Medulla oblongata (tissue), 1 donor: Measurements from ENCODE around the gene GNL1.
"Not testable (repeated sequence)": the region's sequence is repeated elsewhere in the genome, so short reads cannot be mapped to it uniquely, and the experiment has no call there.

Experiments used
- DNase-seq: peaks from one replicate; pipeline ENCODE4 v3.0.0-alpha.2; 2015; ENCODE audit errors: extremely low spot score

GNL1 gene

DNA sequence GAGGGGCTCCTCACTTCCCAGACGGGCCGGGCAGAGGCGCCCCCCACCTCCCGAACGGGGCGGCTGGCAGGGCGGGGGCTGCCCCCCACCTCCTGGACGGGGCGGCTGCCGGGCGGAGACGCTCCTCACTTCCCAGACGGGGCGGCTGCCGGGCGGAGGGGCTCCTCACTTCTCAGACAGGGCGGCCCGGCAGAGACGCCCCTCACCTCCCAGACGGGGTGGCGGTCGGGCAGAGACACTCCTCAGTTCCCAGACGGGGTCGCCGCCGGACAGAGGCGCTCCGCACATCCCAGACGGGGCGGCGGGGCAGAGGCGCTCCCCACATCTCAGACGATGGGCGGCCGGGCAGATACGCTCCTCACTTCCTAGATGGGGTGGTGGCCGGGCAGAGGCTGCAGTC lies 57.6 kb downstream of the GNL1 start:
- not testable (repeated sequence) for DNase-seq

DNA sequence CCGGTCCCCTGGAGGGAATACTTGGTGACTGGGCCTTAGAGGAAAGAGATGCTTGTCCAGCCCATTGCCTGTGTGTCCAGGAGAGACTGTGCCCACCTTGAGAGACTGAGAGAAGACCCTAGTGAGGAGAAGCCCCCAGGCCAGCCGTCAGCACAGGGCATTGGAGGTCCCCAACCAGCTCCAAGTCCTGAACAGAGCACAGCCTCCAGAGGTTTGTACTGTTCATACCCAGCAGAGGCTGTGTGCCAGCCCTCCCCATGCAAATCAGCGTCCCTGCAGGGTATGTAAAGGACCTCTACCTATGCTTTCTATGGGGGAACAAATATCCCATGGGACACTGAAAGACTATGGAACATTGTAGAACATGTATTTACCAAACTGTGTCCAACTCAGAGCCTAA lies 58.6 kb downstream of the GNL1 start:
- no peak for DNase-seq

DNA sequence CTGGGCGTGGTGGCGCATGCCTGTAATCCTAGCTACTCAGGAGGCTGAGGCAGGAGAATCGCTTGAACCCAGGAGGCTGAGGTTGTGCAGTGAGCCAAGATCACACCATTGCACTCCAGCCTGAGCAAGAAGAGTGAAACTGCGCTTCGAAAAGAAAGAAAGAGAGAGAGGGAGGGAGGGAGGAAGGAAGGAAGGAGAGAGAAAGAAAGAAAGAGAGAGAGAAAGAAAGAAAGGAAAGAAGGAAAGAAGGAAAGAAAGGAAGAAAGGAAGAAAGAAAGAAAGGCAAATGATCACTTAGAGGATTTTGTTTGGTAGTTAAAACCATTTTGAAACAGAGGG lies 59.1 kb downstream of the GNL1 start:
- not testable (repeated sequence) for DNase-seq

DNA sequence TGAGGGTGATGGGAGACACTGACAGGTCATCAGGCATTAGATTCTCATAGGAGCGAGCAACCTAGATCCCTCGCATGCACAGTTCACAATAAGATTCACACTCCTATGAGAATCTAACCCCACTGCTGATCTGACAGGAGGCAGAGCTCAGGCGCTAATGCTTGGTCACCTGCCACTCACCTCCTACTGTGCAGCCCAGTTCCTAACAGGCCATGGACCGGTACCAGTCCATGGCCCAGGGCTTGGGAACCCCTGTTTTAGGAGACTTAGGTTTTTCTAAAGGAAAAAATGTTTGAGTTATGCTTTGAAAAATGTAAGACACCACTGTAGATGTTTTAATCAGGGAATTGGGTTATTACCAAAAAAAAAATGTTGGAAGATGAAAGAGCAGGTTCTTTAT lies 60.3 kb downstream of the GNL1 start:
- DNase-seq, result no peak

DNA sequence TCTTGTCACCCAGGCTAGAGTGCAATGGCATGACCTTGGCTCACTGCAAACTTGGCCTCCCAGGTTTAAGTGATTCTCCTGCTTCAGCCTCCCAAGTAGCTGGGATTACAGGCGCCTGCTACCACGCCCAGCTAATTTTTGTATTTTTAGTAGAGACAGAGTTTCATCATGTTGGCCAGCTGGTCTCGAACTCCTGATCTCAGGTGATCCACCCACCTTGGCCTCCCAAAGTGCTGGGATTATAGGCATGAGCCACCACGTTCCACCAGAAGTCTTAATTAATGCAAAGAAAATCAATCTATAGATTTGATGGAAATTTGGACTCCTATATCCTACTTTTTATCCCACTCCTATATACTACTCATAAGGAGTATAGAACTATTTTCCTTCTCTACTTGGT lies 61.2 kb downstream of the GNL1 start:
- not testable (repeated sequence) for DNase-seq

DNA sequence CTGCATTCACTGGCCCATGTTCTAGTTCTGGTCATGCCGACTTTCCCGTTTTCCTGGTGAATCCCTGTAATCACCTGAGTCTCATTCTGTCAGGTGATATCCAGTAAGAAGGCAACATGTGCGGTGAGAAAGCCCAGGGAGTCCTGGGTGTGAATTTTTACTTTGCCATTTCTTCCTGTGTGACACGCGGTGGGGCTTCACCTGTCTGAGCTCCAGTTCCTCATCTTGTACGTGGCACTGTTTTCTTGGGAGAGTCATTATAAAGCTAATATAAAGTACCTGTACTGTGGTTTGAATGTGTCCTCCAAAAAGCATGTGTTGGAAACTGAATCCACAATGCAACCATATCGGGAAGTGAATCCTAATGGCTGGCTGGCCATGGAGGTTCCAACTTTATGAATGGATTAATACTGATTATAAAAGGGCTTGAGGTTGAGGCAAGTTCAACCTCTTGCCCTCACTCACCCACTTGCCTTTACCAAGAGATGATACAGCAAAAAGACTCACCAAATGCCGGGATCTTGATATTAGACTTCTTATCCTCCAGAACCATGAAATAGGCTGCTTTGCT lies 61.9 kb downstream of the GNL1 start:
- no peak for DNase-seq

DNA sequence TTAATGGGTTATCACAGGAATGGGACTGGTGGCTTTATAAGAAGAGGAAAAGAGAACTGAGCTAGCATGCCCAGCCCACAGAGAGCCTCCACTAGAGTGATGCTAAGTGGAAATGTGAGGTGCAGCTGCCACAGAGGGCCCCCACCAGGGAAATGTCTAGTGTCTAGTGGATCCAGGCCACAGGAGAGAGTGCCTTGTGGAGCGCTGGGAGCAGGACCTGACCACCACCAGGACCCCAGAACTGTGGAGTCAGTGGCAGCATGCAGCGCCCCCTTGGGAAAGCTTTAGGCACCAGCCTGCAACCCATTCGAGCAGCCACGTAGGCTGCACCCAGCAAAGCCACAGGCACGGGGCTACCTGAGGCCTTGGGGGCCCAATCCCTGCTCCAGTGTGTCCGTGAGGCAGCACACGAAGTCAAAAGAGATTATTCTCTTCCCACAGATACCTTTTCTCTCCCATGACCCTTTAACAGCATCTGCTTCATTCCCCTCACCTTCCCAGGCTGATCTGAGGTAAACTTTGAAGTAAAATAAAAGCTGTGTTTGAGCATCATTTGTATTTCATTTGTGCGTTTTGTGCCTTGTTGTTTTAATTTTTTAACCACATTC lies 62.5 kb downstream of the GNL1 start:
- no peak for DNase-seq

DNA sequence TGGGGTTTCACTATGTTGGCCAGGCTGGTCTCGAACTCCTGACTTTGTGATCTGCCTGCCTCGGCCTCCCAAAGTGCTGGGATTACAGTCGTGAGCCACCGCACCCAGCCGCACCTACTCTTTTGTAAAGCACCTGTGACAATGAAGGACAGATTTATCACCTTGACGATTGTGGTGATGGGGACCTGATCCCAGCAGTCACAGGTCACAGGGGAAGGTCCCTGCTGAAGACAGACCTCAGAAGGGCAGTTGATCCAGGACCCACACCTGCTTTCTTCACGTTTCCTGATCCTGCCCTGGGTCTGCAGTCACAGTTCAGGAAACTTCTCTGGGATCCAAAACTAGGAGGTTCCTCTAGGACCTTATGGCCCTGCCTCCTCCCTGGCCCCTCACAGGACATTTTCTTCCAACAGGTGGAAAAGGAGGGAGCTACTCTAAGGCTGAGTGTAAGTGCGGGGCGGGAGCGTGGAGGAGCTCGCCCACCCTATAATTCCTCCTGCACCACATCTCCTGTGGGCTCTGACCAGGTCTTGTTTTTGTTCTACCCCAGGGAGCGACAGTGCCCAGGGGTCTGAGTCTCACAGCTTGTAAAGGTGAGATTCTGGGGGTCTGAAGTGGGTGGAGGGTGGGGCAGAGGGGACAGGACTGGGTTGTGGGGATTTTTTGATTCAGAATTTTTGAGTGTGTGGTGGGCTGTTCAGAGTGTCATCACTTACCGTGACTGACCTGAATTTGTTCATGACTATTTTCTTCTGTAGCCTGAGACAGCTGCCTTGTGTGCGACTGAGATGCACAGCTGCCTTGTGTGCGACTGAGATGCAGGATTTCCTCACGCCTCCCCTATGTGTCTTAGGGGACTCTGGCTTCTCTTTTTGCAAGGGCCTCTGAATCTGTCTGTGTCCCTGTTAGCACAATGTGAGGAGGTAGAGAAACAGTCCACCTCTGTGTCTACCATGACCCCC lies 64.0 kb downstream of the GNL1 start:
- DNase-seq, result no peak
